ENCODE measurements around the gene NALF2.

NALF2 gene

GRCh38 chrX:69503228-69503781, 821 bp upstream of the NALF2 start:
- H3K4me3 ChIP-seq, result no peak overlapping the region; a peak in 1 of 20 replicates
- H3K9ac ChIP-seq, result no peak overlapping the region
- no peaks in the 10 kb centered on the region for H3K36me3 ChIP-seq
- peaks cover 0 to 31% (median 23%) of the 10 kb centered on the region in 11 experiments; a peak in 14 of 22 replicates for H4K20me1 ChIP-seq
- H3K27ac ChIP-seq, result no peak overlapping the region
- peaks cover 64 to 87% (median 81%) of the 10 kb centered on the region in 11 experiments for H3K27me3 ChIP-seq
- no peak overlapping the region; a peak in 1 of 22 replicates for H3K4me2 ChIP-seq
- peaks cover 6 to 30% (median 18%) of the 10 kb centered on the region in 10 experiments; a peak in 13 of 20 replicates for H3K4me1 ChIP-seq
- peaks cover 0 to 16% (median 0%) of the 10 kb centered on the region in 11 experiments; a peak in 8 of 22 replicates for H3K9me3 ChIP-seq (replicated peaks in 1 of 11)
- no peak for TF ChIP-seq Cebpa-rat (IDR thresholded peaks at IDR 0.05)

GRCh38 chrX:69504626-69505612, 793 bp downstream of the NALF2 start:
- Histone ChIP-seq H3K4me3 (peak overlapping the region; percentile 60 to 74 (median 68)), H4K20me1 (peaks cover 0 to 35% (median 25%) of the 10 kb centered on the region in 11 experiments; a peak in 15 of 22 replicates), H3K4me1 (peaks cover 8 to 41% (median 29%) of the 10 kb centered on the region in 10 experiments; a peak in 18 of 20 replicates), H3K4me2 (peak overlapping the region; percentile 75 to 93 (median 87)), H3K9ac (peak overlapping the region in 10 of 11 experiments; percentile 15 to 71 (median 52); a peak in 17 of 22 replicates), H3K27me3 (peaks cover 67 to 88% (median 82%) of the 10 kb centered on the region in 11 experiments), H3K27ac (no peak overlapping the region), H3K36me3 (no peaks in the 10 kb centered on the region), H3K9me3 (replicated peaks in 1 of 11) (peaks cover 0 to 13% (median 0%) of the 10 kb centered on the region in 11 experiments; a peak in 8 of 22 replicates)
- TF ChIP-seq Cebpa-rat (IDR thresholded peaks at IDR 0.05), result no peak

DNA sequence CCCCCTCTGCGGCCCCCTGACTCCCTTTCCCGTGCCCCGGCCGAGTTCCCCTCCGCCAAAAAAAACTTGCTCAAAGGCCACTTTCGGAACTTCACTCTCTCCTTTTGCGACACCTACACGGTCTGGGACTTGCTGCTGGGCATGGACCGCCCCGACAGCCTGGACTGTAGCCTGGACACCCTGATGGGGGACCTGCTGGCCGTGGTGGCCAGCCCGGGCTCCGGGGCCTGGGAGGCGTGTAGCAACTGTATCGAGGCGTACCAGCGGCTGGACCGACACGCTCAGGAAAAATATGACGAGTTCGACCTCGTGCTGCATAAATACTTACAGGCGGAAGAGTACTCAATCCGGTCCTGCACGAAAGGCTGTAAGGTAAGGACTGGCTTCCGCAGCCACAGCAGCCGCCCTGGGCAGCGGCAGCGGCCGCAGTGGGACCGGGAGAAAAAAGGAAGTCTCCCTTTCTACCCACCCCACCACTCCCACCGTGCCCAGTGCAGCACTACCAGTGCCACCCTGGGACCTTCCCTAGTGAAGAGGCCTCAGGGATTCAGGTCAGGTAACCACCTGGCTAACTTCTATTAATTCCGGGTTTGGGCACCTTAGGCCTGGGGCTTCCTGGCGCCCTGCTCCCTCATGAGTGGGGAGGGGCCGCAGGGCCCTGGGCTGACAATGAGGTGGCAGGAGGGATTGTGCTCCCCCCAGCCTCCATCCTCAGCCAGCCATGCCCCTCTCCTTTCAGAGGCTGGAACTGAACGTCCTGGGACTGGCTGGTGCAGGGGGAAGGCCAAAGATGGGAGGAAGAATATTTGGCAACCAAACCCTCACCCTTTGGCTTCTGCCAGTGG, 1.9 kb downstream of the NALF2 start:
- peaks cover 66 to 88% (median 82%) of the 10 kb centered on the region in 11 experiments for H3K27me3 ChIP-seq

GRCh38 chrX:69506617-69507499, 2.7 kb downstream of the NALF2 start:
- Histone ChIP-seq H3K27ac (no peak overlapping the region), H3K36me3 (no peaks in the 10 kb centered on the region), H3K4me2 (peak overlapping the region in 10 of 11 experiments; percentile 8 to 87 (median 16); a peak in 11 of 22 replicates), H3K27me3 (peaks cover 65 to 88% (median 82%) of the 10 kb centered on the region in 11 experiments), H3K4me1 (peaks cover 14 to 48% (median 37%) of the 10 kb centered on the region in 10 experiments; a peak in 19 of 20 replicates), H4K20me1 (peaks cover 0 to 41% (median 27%) of the 10 kb centered on the region in 11 experiments; a peak in 15 of 22 replicates), H3K9ac (no peak overlapping the region), H3K4me3 (no peak overlapping the region), H3K9me3 (replicated peaks in 1 of 11) (peaks cover 0 to 11% (median 0%) of the 10 kb centered on the region in 11 experiments; a peak in 7 of 22 replicates)
- no peak for TF ChIP-seq Cebpa-rat (IDR thresholded peaks at IDR 0.05)

More for the DNA sequence above, 1.9 kb downstream of the NALF2 start:
- H3K9me3 ChIP-seq (replicated peaks in 1 of 11), result peaks cover 0 to 11% (median 0%) of the 10 kb centered on the region in 11 experiments; a peak in 7 of 22 replicates
- H3K4me3 ChIP-seq, result peak overlapping the region in 9 of 10 experiments; percentile 65 to 74 (median 68); a peak in 15 of 20 replicates
- no peak overlapping the region for H3K9ac ChIP-seq
- no peak overlapping the region for H3K27ac ChIP-seq
- peaks cover 14 to 48% (median 37%) of the 10 kb centered on the region in 10 experiments; a peak in 19 of 20 replicates for H3K4me1 ChIP-seq
- H4K20me1 ChIP-seq, result peaks cover 0 to 41% (median 27%) of the 10 kb centered on the region in 11 experiments; a peak in 15 of 22 replicates
- TF ChIP-seq Cebpa-rat (IDR thresholded peaks at IDR 0.05), result no peak
- H3K4me2 ChIP-seq, result peak overlapping the region; percentile 75 to 93 (median 87); a peak in 21 of 22 replicates
- no peaks in the 10 kb centered on the region for H3K36me3 ChIP-seq

DNA sequence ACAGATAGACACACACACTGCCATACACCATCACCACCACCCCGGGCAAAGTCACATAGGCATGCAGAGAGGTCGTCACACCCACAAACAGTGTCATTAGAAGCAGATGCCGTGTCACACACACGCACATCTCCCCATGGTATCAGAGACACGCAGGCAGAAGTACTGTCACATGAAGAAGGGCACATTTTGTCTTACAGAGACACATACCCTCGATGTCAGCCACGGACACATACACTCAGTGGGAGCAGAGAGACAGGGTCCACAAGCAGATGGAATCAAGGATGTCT, 3.3 kb downstream of the NALF2 start:
- Histone ChIP-seq H3K9ac (no peak overlapping the region), H3K4me1 (peaks cover 14 to 48% (median 37%) of the 10 kb centered on the region in 10 experiments; a peak in 19 of 20 replicates), H3K36me3 (no peaks in the 10 kb centered on the region), H3K27me3 (peaks cover 71 to 88% (median 82%) of the 10 kb centered on the region in 11 experiments), H3K4me3 (no peak overlapping the region), H3K27ac (no peak overlapping the region), H3K9me3 (replicated peaks in 1 of 11) (peaks cover 0 to 11% (median 0%) of the 10 kb centered on the region in 11 experiments; a peak in 7 of 22 replicates), H4K20me1 (peaks cover 0 to 41% (median 27%) of the 10 kb centered on the region in 11 experiments; a peak in 15 of 22 replicates), H3K4me2 (peak overlapping the region in 3 of 11 experiments; percentile 8 to 20 (median 11); a peak in 2 of 22 replicates)
- TF ChIP-seq Cebpa-rat (IDR thresholded peaks at IDR 0.05), result no peak

- peak overlapping the region in 7 of 11 experiments; percentile 5 to 59 (median 19); a peak in 8 of 22 replicates for H3K4me2 ChIP-seq
Observed at GRCh38 chrX:69508610-69509009, 4.5 kb downstream of the NALF2 start.

GRCh38 chrX:69510137-69510715, 6.1 kb downstream of the NALF2 start:
- H3K27me3 ChIP-seq, result peaks cover 78 to 99% (median 96%) of the 10 kb centered on the region in 11 experiments
- no peak overlapping the region for H3K27ac ChIP-seq
- TF ChIP-seq Cebpa-rat (IDR thresholded peaks at IDR 0.05), result no peak
- no peak overlapping the region for H3K9ac ChIP-seq
- H3K36me3 ChIP-seq, result no peaks in the 10 kb centered on the region
- peaks cover 14 to 46% (median 35%) of the 10 kb centered on the region in 10 experiments; a peak in 19 of 20 replicates for H3K4me1 ChIP-seq
- H3K9me3 ChIP-seq (replicated peaks in 1 of 11), result peaks cover 0 to 8% (median 0%) of the 10 kb centered on the region in 11 experiments; a peak in 6 of 22 replicates
- peaks cover 0 to 35% (median 22%) of the 10 kb centered on the region in 11 experiments; a peak in 15 of 22 replicates for H4K20me1 ChIP-seq
- peak overlapping the region; percentile 21 to 59 (median 47); a peak in 20 of 22 replicates for H3K4me2 ChIP-seq
- H3K4me3 ChIP-seq, result no peak overlapping the region

More at GRCh38 chrX:69508610-69509009, 4.5 kb downstream of the NALF2 start:
- H3K27ac ChIP-seq, result no peak overlapping the region
- H3K4me3 ChIP-seq, result no peak overlapping the region
- H3K36me3 ChIP-seq, result no peaks in the 10 kb centered on the region
- peaks cover 76 to 94% (median 92%) of the 10 kb centered on the region in 11 experiments for H3K27me3 ChIP-seq
- TF ChIP-seq Cebpa-rat (IDR thresholded peaks at IDR 0.05), result no peak
- peaks cover 14 to 48% (median 37%) of the 10 kb centered on the region in 10 experiments; a peak in 19 of 20 replicates for H3K4me1 ChIP-seq
- peaks cover 0 to 41% (median 27%) of the 10 kb centered on the region in 11 experiments; a peak in 15 of 22 replicates for H4K20me1 ChIP-seq
- H3K9ac ChIP-seq, result no peak overlapping the region
- H3K9me3 ChIP-seq (replicated peaks in 1 of 11), result peaks cover 0 to 11% (median 0%) of the 10 kb centered on the region in 11 experiments; a peak in 7 of 22 replicates
